Osteocyte (in vitro differentiated cells): ENCODE data around the gene CDH26. TPM values are rescaled to one million over a fixed set of nuclear protein-coding genes. Genes with fewer than 3 reads are reported as not detected.

Experiments used
- DNase-seq: peaks from one replicate; pipeline ENCODE4 v3.0.0; 2021; ENCODE audit warnings: mixed read lengths; ENCODE audit not compliant: unreplicated experiment; ENCODE audit errors: extremely low spot score
- H3K27ac Mint-ChIP-seq: one replicate; pipeline ENCODE4 v1.8.0; 2021; ENCODE audit warnings: mild to moderate bottlenecking, mixed read lengths; ENCODE audit not compliant: unreplicated experiment
- H3K27me3 Mint-ChIP-seq: one replicate; pipeline ENCODE4 v1.8.0; 2021; ENCODE audit warnings: mixed read lengths; ENCODE audit not compliant: unreplicated experiment
- H3K36me3 Mint-ChIP-seq: one replicate; pipeline ENCODE4 v1.8.0; 2021; ENCODE audit warnings: mixed read lengths; ENCODE audit not compliant: unreplicated experiment
- H3K4me1 Mint-ChIP-seq: one replicate; pipeline ENCODE4 v1.8.0; 2021; ENCODE audit warnings: mixed read lengths; ENCODE audit not compliant: unreplicated experiment
- H3K4me3 Mint-ChIP-seq: one replicate; pipeline ENCODE4 v1.8.0; 2021; ENCODE audit warnings: mild to moderate bottlenecking, moderate library complexity, mixed read lengths; ENCODE audit not compliant: unreplicated experiment
- H3K9me3 Mint-ChIP-seq: one replicate; pipeline ENCODE4 v1.8.0; 2021; ENCODE audit warnings: mixed read lengths; ENCODE audit not compliant: unreplicated experiment
- CTCF ChIP-seq: fragments of 200-600 bp; sonication (generic); IDR thresholded peaks from 2 replicates; pipeline ENCODE4 v1.5.0; 2021; ENCODE audit warnings: antibody characterized with exemption, mild to moderate bottlenecking, moderate library complexity
- total RNA-seq: library from RNA; stranded (reverse); gene quantifications from 2 replicates; pipeline ENCODE4 v1.2.1, GENCODE V29; 2021

The CDH26 gene
- total RNA-seq, 1 donor from 2014 or later: 0.46 TPM

- H3K36me3 Mint-ChIP-seq: peaks cover 3% of the 10 kb centered on the region
- H3K9me3 Mint-ChIP-seq: no peaks in the 10 kb centered on the region
- peak overlapping the region; percentile 74 for H3K4me3 Mint-ChIP-seq
- H3K27me3 Mint-ChIP-seq: no peaks in the 10 kb centered on the region
- H3K4me1 Mint-ChIP-seq: peaks cover 42% of the 10 kb centered on the region
- no peak for DNase-seq
- H3K27ac Mint-ChIP-seq: peak overlapping the region; percentile 54
- no peak for TF ChIP-seq CTCF
Observed at GRCh38 chr20:59938221-59938620, 20.0 kb upstream of the CDH26 start.

GRCh38 chr20:59938696-59939051 is 19.5 kb upstream of the CDH26 start:
- H3K9me3 Mint-ChIP-seq: no peaks in the 10 kb centered on the region
- peaks cover 43% of the 10 kb centered on the region for H3K4me1 Mint-ChIP-seq
- no peak for DNase-seq
- peaks cover 3% of the 10 kb centered on the region for H3K36me3 Mint-ChIP-seq
- peak overlapping the region; percentile 74 for H3K4me3 Mint-ChIP-seq
- no peak for TF ChIP-seq CTCF
- H3K27ac Mint-ChIP-seq: peak overlapping the region; percentile 54
- no peaks in the 10 kb centered on the region for H3K27me3 Mint-ChIP-seq

GRCh38 chr20:59939052-59939878 is 19.0 kb upstream of the CDH26 start:
- Mint-ChIP-seq H3K36me3 (peaks cover 5% of the 10 kb centered on the region), H3K4me1 (peaks cover 47% of the 10 kb centered on the region), H3K27me3 (no peaks in the 10 kb centered on the region), H3K27ac (peak overlapping the region; percentile 94), H3K4me3 (peak overlapping the region; percentile 95), H3K9me3 (no peaks in the 10 kb centered on the region)
- no peak for DNase-seq
- no peak for TF ChIP-seq CTCF

- Mint-ChIP-seq H3K27ac (peak overlapping the region; percentile 94), H3K9me3 (no peaks in the 10 kb centered on the region), H3K4me3 (peak overlapping the region; percentile 95), H3K36me3 (peaks cover 9% of the 10 kb centered on the region), H3K27me3 (no peaks in the 10 kb centered on the region), H3K4me1 (peaks cover 51% of the 10 kb centered on the region)
- no peak for TF ChIP-seq CTCF
- DNase-seq: no peak
Observed at GRCh38 chr20:59939879-59940128, 18.4 kb upstream of the CDH26 start.

GRCh38 chr20:59940129-59940955 is 17.9 kb upstream of the CDH26 start, which contains the start of the genes FAM217B and PPP1R3D:
FAM217B (plus strand) TSS chr20:59940389; CDS start chr20:59943944, 3,555 bp downstream.
PPP1R3D (minus strand) TSS chr20:59940305; CDS start chr20:59939931, 374 bp downstream.
- Mint-ChIP-seq H3K27ac (peak within 1 kb of the TSS; percentile 98), H3K4me1 (peaks cover 57% of the 10 kb centered on the region), H3K36me3 (peaks cover 8% of the 10 kb centered on the region), H3K27me3 (no peaks in the 10 kb centered on the region), H3K9me3 (no peaks in the 10 kb centered on the region), H3K4me3 (peak within 1 kb of the TSS; percentile 95)
- peak; percentile 23 for TF ChIP-seq CTCF
- DNase-seq: peak; percentile 98
